GM12878 (cell line): ENCODE results near the gene CPNE4. TPM values are rescaled to one million over a fixed set of nuclear protein-coding genes. Genes with fewer than 3 reads are reported as not detected.

Experiments used
- ATAC-seq: fragments of 200-7000 bp; cut with Tn5 transposase; 3 replicates; pipeline ENCODE4 v1.9.1; 2020; ENCODE audit warnings: mild to moderate bottlenecking, moderate library complexity
- BruUV-seq: library from RNA; stranded (reverse); fragments of 400-500 nt; replicated peaks from 2 replicates; lab custom pipeline; 2021; lab: Mats Ljungman, UMichigan
- CTCF ChIA-PET: fragments of 300-600 bp; sonication (Branson Sonifier 250); formaldehyde crosslinking; extraction: SDS; loops from one replicate; lab custom pipeline; 2021; ENCODE audit warnings: inconsistent platforms; lab: Yijun Ruan, JAX
- POLR2A ChIA-PET: fragments of 350-600 bp; formaldehyde crosslinking; extraction: SDS; loops from one replicate; lab custom pipeline; 2021; ENCODE audit warnings: inconsistent platforms; lab: Charles Lee
- RAD21 ChIA-PET: fragments of 300-600 bp; sonication (Branson Sonifier 250); formaldehyde crosslinking; loops from one replicate; lab custom pipeline; 2023; ENCODE audit warnings: antibody characterized with exemption; ENCODE audit not compliant: unreplicated experiment; lab: Charles Lee
- SMC1A ChIA-PET: fragments of 300-600 bp; sonication (Branson Sonifier 250); formaldehyde crosslinking; loops from one replicate; lab custom pipeline; 2023; ENCODE audit not compliant: unreplicated experiment, uncharacterized antibody; lab: Charles Lee
- DNase-seq: peaks from one replicate; pipeline ENCODE4 v3.0.0-alpha.2; 2011; ENCODE audit warnings: low read depth, low spot score
- FAIRE-seq: peaks from 3 replicates; lab custom pipeline; 2011; peaks lifted over from hg19 to GRCh38; lab: Jason Lieb, UNC
- H2AFZ ChIP-seq: 2 replicates; pipeline ENCODE4 v1.6.0; 2011; ENCODE audit warnings: low read depth, low read length, control low read depth; ENCODE audit not compliant: control insufficient read depth
- H3K27ac ChIP-seq: 2 replicates; pipeline ENCODE4 v1.5.1; 2011; ENCODE audit warnings: control low read depth; ENCODE audit not compliant: control insufficient read depth, insufficient read depth
- H3K27me3 ChIP-seq, 2 experiments: replicated peaks in 1 of 2; 2 replicates each; pipeline versions ENCODE4 v1.6.0 to v1.6.1; 2011; ENCODE audit warnings: low read length in 1 of 2; ENCODE audit not compliant: control insufficient read depth in 2 of 2, insufficient read depth in 2 of 2
- H3K36me3 ChIP-seq, 2 experiments: 2 replicates each; pipeline ENCODE4 v1.5.1; 2011; ENCODE audit warnings: low read length in 1 of 2; ENCODE audit not compliant: control insufficient read depth in 2 of 2, insufficient read depth in 2 of 2
- H3K4me1 ChIP-seq: 2 replicates; pipeline ENCODE4 v1.6.1; 2011; ENCODE audit warnings: mild to moderate bottlenecking, low read length, moderate library complexity, mixed read lengths; ENCODE audit not compliant: control insufficient read depth, insufficient read depth
- H3K4me2 ChIP-seq: 2 replicates; pipeline ENCODE4 v1.6.0; 2011; ENCODE audit warnings: control low read depth; ENCODE audit not compliant: control insufficient read depth, insufficient read depth
- H3K4me3 ChIP-seq: fragments of 200-600 bp; sonication (generic); 2 replicates; pipeline ENCODE4 v1.5.1; 2016
- H3K79me2 ChIP-seq: 2 replicates; pipeline ENCODE4 v1.6.0; 2011; ENCODE audit warnings: low read length; ENCODE audit not compliant: control insufficient read depth, insufficient read depth
- H3K9ac ChIP-seq: 2 replicates; pipeline ENCODE4 v1.8.0; 2011; ENCODE audit warnings: low read length, control low read depth, mixed read lengths; ENCODE audit not compliant: control insufficient read depth, insufficient read depth
- H3K9me3 ChIP-seq: replicated peaks from 3 replicates; pipeline ENCODE4 v1.5.1; 2011; ENCODE audit warnings: mild to moderate bottlenecking, low read length; ENCODE audit not compliant: control insufficient read depth, insufficient read depth
- H4K20me1 ChIP-seq: 2 replicates; pipeline ENCODE4 v1.6.0; 2011; ENCODE audit not compliant: control insufficient read depth, insufficient read depth
- CTCF ChIP-seq, 3 experiments: IDR thresholded peaks in 2 of 3; conservative IDR thresholded peaks in 1 of 3; 2 replicates each; pipeline ENCODE4 v1.5.1; 2011; ENCODE audit warnings: low read depth in 3 of 3, low read length in 3 of 3, mild to moderate bottlenecking in 3 of 3, control low read depth in 2 of 3, moderate library complexity in 2 of 3, inconsistent platforms in 1 of 3, mixed read lengths in 1 of 3; ENCODE audit not compliant: control insufficient read depth in 2 of 3, insufficient read depth in 1 of 3; ENCODE audit errors: extremely low read depth in 1 of 3
- DPF2 ChIP-seq: fragments of 450-650 bp; IDR thresholded peaks from 2 replicates; pipeline ENCODE4 v1.6.1; 2017; ENCODE audit warnings: mild to moderate bottlenecking
- EP300 ChIP-seq, 2 experiments: fragments of 150-350 bp in 1 of 2; IDR thresholded peaks; 2 replicates each; pipeline ENCODE4 v1.6.1; 2011 to 2012; ENCODE audit warnings: low read depth in 2 of 2, low read length in 2 of 2, borderline replicate concordance in 1 of 2, improper control_type of control experiment in 1 of 2, inconsistent platforms in 1 of 2; ENCODE audit not compliant: control insufficient read depth in 1 of 2
- FOXK2 ChIP-seq: fragments of 450-650 bp; IDR thresholded peaks from 2 replicates; pipeline ENCODE4 v1.6.1; 2017; ENCODE audit warnings: mild to moderate bottlenecking, moderate library complexity
- GATAD2B ChIP-seq: fragments of 450-650 bp; conservative IDR thresholded peaks from 2 replicates; pipeline ENCODE4 v1.6.1; 2017; ENCODE audit warnings: low read depth, mild to moderate bottlenecking, moderate library complexity
- KDM1A ChIP-seq: fragments of 200-600 bp; sonication (generic); IDR thresholded peaks from 2 replicates; pipeline ENCODE4 v1.6.1; 2016; ENCODE audit warnings: borderline replicate concordance
- MYB ChIP-seq: fragments of 150-350 bp; IDR thresholded peaks from 2 replicates; pipeline ENCODE4 v1.6.1; 2014; ENCODE audit warnings: mild to moderate bottlenecking, low read depth, low read length, borderline replicate concordance
- NFYA ChIP-seq: IDR thresholded peaks from 2 replicates; pipeline ENCODE4 v1.6.1; 2011; ENCODE audit warnings: low read depth, mild to moderate bottlenecking, low read length, improper control_type of control experiment, borderline replicate concordance
- NFYB ChIP-seq: IDR thresholded peaks from 2 replicates; pipeline ENCODE4 v1.6.1; 2011; ENCODE audit warnings: low read depth, mild to moderate bottlenecking, low read length, improper control_type of control experiment, moderate library complexity; ENCODE audit not compliant: insufficient read depth
- PAX5 ChIP-seq: IDR thresholded peaks from 2 replicates; pipeline ENCODE4 v1.6.1; 2011; ENCODE audit warnings: low read depth, low read length, borderline replicate concordance
- SPI1 ChIP-seq: IDR thresholded peaks from 2 replicates; pipeline ENCODE4 v1.6.1; 2011; ENCODE audit warnings: low read depth, mild to moderate bottlenecking, low read length, moderate library complexity, borderline replicate concordance; ENCODE audit not compliant: insufficient read depth
- SREBF2 ChIP-seq: IDR thresholded peaks from 2 replicates; pipeline ENCODE4 v1.6.1; 2012; ENCODE audit warnings: mild to moderate bottlenecking, low read length
- WGBS: methylation state at CpG from one replicate; pipeline ENCODE4 v1.1.6; 2016; ENCODE audit warnings: low lambda C conversion rate; ENCODE audit not compliant: insufficient replicate concordance, insufficient coverage; ENCODE audit errors: missing lambda C conversion rate; 5-methylcytosine and 5-hydroxymethylcytosine counted together
- in situ Hi-C: fragments of 300-500 bp; cut with MboI; formaldehyde crosslinking; loops from 9 replicates; pipeline ENCODE4 v1.14.3; 2018; ENCODE audit warnings: mixed read lengths
- intact Hi-C: fragments of 100-400 bp; cut with micrococcal nuclease; formaldehyde crosslinking; loops from one replicate; pipeline ENCODE4 v1.14.2; 2022; ENCODE audit not compliant: unreplicated experiment
- polyA plus RNA-seq, 11 experiments: library from polyadenylated mRNA; depleted of rRNA in 4 of 11; unstranded in 6 of 11; stranded (reverse) in 5 of 11; fragments of >200 nt; fragmentation: Nextera tagmentation in 4 of 11; fragmentation: Illumina TruSeq in 1 of 11; extraction: Ambion mirVana in 4 of 11; extraction: Trizol in 1 of 11; gene quantifications; 1 replicate in 1 of 11; 2 replicates in 10 of 11; pipeline versions ENCODE4 v1.2.1 to v1.2.3, GENCODE V29; 2011 to 2016; ENCODE audit warnings: inconsistent platforms in 2 of 11, missing spikeins in 2 of 11, low read depth in 1 of 11
- total RNA-seq, 4 experiments: library from RNA; depleted of rRNA in 3 of 4; stranded (reverse); fragments of >200 nt in 3 of 4; fragmentation: Illumina TruSeq in 1 of 4; extraction: Trizol in 1 of 4; gene quantifications; 2 replicates each; pipeline versions ENCODE4 v1.2.1 to v1.2.3, GENCODE V29; 2013 to 2021
- TF ChIP-seq, protein P1 (sequence below): fragments of 450-650 bp; IDR thresholded peaks from 2 replicates; pipeline ENCODE4 v1.6.1; 2017; ENCODE audit warnings: low read depth, mild to moderate bottlenecking, moderate library complexity
- TF ChIP-seq, protein P2 (sequence below): IDR thresholded peaks from 2 replicates; pipeline ENCODE4 v1.6.1; 2011; ENCODE audit warnings: mild to moderate bottlenecking, low read depth, low read length, moderate library complexity; ENCODE audit not compliant: insufficient replicate concordance
- TF ChIP-seq, protein P3 (sequence below): fragments of 450-650 bp; IDR thresholded peaks from 2 replicates; pipeline ENCODE4 v1.6.1; 2018; ENCODE audit warnings: mild to moderate bottlenecking, low read depth, moderate library complexity; ENCODE audit not compliant: partially characterized antibody

Gene CPNE4
- total and polyA plus RNA-seq, 10 of the 15 experiments (the other 5 are each of a cell fraction or from before 2014, with no cell fraction given), result 0.17 to 1.9 (median 0.48) TPM; not detected in 1

DNA sequence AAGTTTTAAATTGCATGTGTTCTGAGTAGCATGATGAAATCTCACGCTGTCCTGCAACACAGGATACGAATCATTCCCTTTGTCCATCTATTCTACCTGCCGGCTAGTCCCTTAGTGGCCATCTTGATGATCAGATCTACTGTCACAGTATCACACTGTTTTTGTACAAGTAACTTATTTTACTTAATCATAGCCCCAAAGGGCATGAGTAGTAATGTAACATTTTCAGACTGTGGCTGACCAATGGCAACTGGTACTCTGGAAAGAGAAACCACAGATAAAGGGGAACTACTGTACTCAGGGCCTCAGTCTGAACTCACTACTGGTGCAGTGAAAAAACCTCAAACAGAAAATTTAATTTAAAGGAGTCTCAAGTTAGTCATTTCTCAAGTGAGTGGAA is 404.7 kb downstream of the CPNE4 start (continued):
- TF ChIP-seq EP300 (IDR thresholded peaks at IDR 0.05; ENCODE audit: borderline replicate concordance in 1 of 2, control insufficient read depth in 1 of 2, low read depth in 2 of 2, low read length in 2 of 2) (peak in 1 of 2 experiments; percentile 41; a peak in 1 of 4 replicates), NFYA (no peak), SPI1 (peak; percentile 36; the same call in 1 of the 2 replicates)
- TF ChIP-seq, protein P1, sequence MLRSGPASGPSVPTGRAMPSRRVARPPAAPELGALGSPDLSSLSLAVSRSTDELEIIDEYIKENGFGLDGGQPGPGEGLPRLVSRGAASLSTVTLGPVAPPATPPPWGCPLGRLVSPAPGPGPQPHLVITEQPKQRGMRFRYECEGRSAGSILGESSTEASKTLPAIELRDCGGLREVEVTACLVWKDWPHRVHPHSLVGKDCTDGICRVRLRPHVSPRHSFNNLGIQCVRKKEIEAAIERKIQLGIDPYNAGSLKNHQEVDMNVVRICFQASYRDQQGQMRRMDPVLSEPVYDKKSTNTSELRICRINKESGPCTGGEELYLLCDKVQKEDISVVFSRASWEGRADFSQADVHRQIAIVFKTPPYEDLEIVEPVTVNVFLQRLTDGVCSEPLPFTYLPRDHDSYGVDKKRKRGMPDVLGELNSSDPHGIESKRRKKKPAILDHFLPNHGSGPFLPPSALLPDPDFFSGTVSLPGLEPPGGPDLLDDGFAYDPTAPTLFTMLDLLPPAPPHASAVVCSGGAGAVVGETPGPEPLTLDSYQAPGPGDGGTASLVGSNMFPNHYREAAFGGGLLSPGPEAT, result peak; percentile 28; the same call in 1 of the 2 replicates

DNA sequence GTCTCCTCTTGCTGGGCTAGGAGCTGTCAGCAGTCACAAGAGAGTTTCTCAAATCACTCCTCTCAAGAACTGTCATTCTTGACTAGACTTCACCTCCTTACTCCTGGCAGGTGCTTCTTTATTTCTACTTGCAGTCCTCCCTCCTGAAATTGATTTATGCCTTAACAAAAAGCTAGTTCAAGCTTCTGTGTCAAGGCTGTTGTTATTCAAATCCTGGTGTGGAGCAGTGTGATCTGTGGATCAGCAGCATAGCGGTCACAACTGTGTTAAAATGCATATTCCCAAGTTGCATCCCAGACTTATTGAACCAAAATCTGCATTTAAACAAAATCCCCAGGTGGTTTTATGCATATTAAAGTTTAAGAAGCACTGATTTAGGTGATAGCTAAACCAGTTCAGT is 411.4 kb downstream of the CPNE4 start:
- SMC1A ChIA-PET, result no interaction called here
- no peak overlapping the region for H3K4me3 ChIP-seq
- no peak overlapping the region for H2AFZ ChIP-seq
- WGBS, result 46% methylated on average over 1 of the region's 1 CpG
- intact Hi-C loops, result no loop called here
- no peaks in the 10 kb centered on the region for H3K36me3 ChIP-seq
- H3K79me2 ChIP-seq, result no peaks in the 10 kb centered on the region
- no peaks in the 10 kb centered on the region for H3K27me3 ChIP-seq
- CTCF ChIA-PET, result interaction anchor here (1.0 kb wide), 1 partner anchor 73 kb away, joined by 3 read pairs; no protein-coding TSS in a partner anchor
- H3K27ac ChIP-seq, result no peak overlapping the region
- ATAC-seq (no peak), DNase-seq (no peak), FAIRE-seq (no peak)
- H3K4me1 ChIP-seq, result 0 out of 2 replicates have a peak, but pooled peaks cover 7% of the 10 kb centered on the region
- in situ Hi-C loops, result no loop called here
- H3K9me3 ChIP-seq, result no peaks in the 10 kb centered on the region
- H3K9ac ChIP-seq, result no peak overlapping the region
- POLR2A ChIA-PET, result no interaction called here
- BruUV-seq, result no TSS peak
- H3K4me2 ChIP-seq, result no peak overlapping the region
- RAD21 ChIA-PET, result no interaction called here
- no peaks in the 10 kb centered on the region for H4K20me1 ChIP-seq
- TF ChIP-seq NFYB, result no peak
- TF ChIP-seq GATAD2B, result no peak
- TF ChIP-seq SREBF2, result no peak
- no peak for TF ChIP-seq FOXK2
- TF ChIP-seq, protein P2, sequence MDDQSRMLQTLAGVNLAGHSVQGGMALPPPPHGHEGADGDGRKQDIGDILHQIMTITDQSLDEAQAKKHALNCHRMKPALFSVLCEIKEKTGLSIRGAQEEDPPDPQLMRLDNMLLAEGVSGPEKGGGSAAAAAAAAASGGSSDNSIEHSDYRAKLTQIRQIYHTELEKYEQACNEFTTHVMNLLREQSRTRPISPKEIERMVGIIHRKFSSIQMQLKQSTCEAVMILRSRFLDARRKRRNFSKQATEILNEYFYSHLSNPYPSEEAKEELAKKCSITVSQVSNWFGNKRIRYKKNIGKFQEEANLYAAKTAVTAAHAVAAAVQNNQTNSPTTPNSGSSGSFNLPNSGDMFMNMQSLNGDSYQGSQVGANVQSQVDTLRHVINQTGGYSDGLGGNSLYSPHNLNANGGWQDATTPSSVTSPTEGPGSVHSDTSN, result no peak
- no peak for TF ChIP-seq MYB
- no peak for TF ChIP-seq CTCF (IDR thresholded peaks at IDR 0.05 in 2 of 3, conservative IDR thresholded peaks at IDR 0.05 in 1 of 3; ENCODE audit: control insufficient read depth in 2 of 3, extremely low read depth in 1 of 3, insufficient read depth in 1 of 3, low read depth in 3 of 3, low read length in 3 of 3)
- TF ChIP-seq, protein P3, sequence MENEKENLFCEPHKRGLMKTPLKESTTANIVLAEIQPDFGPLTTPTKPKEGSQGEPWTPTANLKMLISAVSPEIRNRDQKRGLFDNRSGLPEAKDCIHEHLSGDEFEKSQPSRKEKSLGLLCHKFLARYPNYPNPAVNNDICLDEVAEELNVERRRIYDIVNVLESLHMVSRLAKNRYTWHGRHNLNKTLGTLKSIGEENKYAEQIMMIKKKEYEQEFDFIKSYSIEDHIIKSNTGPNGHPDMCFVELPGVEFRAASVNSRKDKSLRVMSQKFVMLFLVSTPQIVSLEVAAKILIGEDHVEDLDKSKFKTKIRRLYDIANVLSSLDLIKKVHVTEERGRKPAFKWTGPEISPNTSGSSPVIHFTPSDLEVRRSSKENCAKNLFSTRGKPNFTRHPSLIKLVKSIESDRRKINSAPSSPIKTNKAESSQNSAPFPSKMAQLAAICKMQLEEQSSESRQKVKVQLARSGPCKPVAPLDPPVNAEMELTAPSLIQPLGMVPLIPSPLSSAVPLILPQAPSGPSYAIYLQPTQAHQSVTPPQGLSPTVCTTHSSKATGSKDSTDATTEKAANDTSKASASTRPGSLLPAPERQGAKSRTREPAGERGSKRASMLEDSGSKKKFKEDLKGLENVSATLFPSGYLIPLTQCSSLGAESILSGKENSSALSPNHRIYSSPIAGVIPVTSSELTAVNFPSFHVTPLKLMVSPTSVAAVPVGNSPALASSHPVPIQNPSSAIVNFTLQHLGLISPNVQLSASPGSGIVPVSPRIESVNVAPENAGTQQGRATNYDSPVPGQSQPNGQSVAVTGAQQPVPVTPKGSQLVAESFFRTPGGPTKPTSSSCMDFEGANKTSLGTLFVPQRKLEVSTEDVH, result no peak
- TF ChIP-seq PAX5, result no peak
- no peak for TF ChIP-seq KDM1A
- no peak for TF ChIP-seq DPF2
